Epidermal melanocyte (primary cell): ENCODE results near the gene PRSS21.

Experiments used
- DNase-seq: peaks from one replicate; pipeline ENCODE4 v3.0.0; 2011; ENCODE audit warnings: low spot score; ENCODE audit not compliant: insufficient read length

PRSS21 gene

GRCh38 chr16:2865651-2866050, 48.6 kb downstream of the PRSS21 start:
- no peak for DNase-seq

- no peak for DNase-seq
These were observed 49.4 kb downstream of the PRSS21 start for GRCh38 chr16:2866431-2866830.

GRCh38 chr16:2867661-2867986, 50.6 kb downstream of the PRSS21 start:
- DNase-seq: no peak

- DNase-seq: peak; percentile 95
These were observed 51.2 kb downstream of the PRSS21 start for GRCh38 chr16:2867987-2868789.
